GM21786 (cell line): Measurements from ENCODE around the gene NOL7.

ENCODE experiments used
- ATAC-seq: cut with Tn5 transposase; IDR thresholded peaks from one replicate; pipeline ENCODE4 v1.9.1; 2021; ENCODE audit not compliant: unreplicated experiment

The NOL7 gene

GRCh38 chr6:13593720-13594119, 21.4 kb upstream of the NOL7 start:
- no peak for ATAC-seq

- no peak for ATAC-seq
Observed at GRCh38 chr6:13597073-13597472, 18.1 kb upstream of the NOL7 start.

DNA sequence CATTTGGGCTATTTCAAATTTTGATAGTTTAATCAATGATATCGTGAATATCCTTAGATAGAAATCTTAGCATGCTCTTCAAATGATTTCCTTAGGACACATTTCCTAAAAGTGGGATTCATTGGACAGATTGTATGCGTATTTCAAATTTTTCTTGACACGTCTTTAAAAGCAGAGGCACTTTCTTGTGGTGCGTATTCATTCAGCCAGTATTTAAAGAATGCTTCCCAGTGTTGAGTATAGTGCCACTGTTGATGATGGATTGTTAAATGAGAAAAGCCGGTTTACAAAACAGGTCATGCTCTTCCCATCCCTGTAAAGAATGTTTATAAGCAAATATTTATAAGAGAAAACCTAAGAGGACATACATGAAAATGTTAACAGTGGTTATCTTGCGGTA, 15.1 kb upstream of the NOL7 start:
- ATAC-seq, result no peak

- no peak for ATAC-seq
Observed at GRCh38 chr6:13604135-13604534, 11.0 kb upstream of the NOL7 start.

GRCh38 chr6:13604546-13605416, 10.4 kb upstream of the NOL7 start:
- no peak for ATAC-seq

DNA sequence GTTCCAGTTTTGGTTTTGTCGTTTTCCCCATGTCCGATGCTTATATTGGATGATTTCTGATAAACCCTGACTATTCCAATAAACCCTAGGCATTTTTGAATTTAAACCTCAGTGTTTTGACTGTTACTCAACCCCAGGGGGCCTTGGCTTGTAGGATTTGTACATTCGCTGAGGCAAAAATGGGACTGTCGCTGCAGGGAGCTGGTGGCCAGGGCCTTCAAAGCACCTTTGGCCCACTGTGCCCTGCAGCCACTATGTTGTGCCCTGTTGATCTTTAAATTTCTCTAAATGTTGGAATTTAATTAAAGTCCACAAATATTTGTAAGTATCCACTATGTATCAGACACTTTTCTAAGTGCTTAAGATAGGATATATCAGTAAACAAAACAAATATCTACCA, 9.5 kb upstream of the NOL7 start:
- no peak for ATAC-seq

DNA sequence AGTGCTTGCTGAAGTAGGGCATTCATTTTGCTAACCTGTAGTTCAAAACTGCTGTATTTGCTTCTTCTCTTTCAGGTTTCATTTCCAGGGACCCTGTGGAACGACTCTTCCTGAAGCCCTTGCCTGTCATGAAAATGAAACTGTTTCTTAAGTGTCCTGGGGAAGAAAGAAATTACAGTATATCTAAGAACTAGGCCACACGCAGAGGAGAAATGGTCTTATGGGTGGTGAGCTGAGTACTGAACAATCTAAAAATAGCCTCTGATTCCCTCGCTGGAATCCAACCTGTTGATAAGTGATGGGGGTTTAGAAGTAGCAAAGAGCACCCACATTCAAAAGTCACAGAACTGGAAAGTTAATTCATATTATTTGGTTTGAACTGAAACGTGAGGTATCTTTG, 3.4 kb upstream of the NOL7 start:
- ATAC-seq, result no peak

DNA sequence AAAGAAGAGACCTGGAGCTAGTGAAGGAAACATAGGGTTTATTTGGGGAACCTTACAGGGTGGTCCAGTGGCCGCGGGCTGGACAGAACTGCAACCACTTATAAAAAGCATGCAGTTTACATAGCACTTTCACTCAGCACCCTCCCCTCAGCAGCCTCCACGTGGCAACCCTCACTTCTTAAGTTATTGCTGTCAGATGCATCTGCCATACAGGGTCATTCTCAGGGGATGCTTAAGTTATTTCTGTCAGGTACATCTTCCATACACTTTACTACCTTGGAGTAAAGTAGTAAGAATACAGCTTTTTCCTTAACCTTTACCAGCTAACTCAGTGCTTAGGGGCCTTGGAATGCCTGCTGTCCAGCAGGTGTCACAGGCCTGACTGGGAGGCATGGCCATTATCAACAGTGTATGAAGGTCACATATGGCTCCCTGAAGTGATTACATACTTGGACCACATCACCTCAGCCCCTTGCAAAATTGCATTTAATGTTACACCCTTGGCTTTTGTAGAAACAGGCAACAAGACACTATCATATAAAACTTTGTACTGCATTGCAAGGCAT, 2.0 kb upstream of the NOL7 start:
- no peak for ATAC-seq

GRCh38 chr6:13614126-13614925, 809 bp upstream of the NOL7 start:
- peak; percentile 10 for ATAC-seq

DNA sequence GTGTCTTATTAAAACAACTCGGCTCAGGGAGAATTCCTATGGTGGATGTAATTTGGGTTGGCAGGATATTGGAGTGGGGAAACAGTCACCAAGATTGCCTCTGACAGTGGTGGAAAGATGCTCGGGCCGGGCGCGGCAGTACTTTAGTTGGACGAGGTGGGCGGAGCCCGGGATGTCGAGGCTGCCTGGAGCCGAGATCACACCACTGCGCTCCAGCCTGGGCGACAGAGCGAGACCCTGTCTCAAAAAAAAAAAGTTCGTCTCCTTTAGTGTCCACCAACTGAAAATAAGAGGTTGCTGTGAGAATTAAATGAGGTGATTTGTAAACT, 621 bp downstream of the NOL7 start:
- ATAC-seq, result no peak

DNA sequence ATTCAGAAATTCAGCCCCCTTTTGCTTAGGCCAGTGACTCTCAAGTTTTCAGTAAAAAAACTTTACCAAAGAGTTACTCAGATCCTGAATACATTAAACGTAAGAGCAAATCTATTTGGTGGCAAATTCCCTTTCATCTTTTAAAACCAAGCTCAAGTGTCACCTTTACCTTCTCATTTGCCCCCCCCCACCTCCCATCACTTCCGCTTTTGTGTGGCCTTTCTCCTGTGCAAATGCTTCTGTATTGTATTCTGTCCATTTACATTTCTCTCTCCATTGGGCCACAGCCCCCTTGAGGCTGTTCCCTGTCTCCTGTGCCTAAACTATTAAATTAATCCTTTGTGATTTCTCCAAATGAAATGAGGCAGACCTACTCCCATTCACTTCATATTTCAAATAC, 1.9 kb downstream of the NOL7 start:
- no peak for ATAC-seq

- no peak for ATAC-seq
Observed at GRCh38 chr6:13624871-13625288, 9.7 kb downstream of the NOL7 start.

- no peak for ATAC-seq
Observed at GRCh38 chr6:13629459-13630116, 14.5 kb downstream of the NOL7 start.

GRCh38 chr6:13630499-13630898, 15.4 kb downstream of the NOL7 start:
- no peak for ATAC-seq

- no peak for ATAC-seq
Observed at GRCh38 chr6:13633343-13633742, 18.2 kb downstream of the NOL7 start.

DNA sequence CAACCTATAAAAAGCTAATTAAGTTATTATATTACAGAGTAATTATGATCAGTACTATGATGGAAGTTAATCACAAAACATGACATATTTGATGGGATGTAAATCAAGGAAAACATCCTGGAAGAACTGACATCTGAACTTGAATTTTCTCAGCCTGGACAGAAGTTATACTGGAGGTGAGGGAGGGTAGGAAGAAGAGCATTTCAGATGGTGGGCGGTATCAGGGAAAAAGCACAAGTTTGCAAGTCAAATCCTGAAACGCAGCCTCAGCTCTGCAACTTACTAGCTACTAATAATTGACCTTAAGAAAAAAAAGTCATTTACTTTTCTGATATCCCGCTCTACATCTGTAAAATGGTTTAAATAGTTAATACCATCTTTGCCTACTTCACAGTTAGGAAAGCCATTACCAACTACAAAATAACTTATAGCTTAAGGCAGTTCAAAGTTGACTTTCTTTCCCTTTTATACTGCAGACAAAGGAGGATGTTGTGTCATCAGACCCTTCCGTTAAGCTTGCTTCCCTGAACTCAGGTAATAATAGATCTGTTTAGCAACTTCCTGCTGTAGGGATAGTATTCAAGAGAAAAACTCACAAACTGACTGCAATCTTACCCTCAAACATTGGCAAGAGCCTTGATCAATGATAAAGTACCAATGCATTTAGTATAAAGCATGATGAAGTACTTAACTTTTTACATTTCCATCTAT, 21.0 kb downstream of the NOL7 start:
- ATAC-seq, result no peak

DNA sequence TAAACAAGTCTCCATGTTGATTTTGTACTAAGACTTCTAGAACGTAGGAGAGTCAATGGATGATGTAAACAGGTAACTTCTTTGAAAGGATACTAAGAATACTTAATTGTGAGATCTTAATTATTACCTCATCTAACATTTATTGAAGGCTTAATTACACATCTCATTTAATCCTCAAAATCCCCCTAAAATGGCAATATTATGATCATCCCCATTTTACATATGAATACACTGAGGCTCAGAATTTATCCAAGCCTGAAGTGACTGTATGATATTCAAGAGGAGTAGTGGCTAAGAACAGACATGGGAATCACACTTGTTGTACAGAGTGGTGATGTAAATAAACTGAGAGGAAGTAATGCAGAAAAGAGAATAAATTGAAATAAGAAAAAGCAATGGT, 22.9 kb downstream of the NOL7 start:
- no peak for ATAC-seq

DNA sequence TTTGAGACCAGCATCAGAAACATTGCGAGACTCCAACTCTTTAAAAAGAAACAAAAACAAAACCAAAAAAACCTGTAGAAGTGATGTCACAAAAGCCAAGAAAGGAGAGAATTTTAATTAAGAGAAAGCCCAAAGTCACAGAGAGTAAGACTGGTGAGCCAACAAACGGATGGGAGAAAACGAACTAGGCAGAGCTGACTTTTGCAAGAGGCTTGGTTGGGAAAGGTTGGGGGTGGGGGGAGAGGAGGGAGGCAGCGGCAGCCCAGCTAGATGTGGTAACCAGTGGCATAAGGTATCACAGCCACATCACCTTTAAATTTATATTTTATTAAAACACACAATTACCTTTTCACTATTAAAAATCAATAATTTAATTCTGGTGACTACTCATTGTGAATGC, 23.5 kb downstream of the NOL7 start:
- no peak for ATAC-seq

DNA sequence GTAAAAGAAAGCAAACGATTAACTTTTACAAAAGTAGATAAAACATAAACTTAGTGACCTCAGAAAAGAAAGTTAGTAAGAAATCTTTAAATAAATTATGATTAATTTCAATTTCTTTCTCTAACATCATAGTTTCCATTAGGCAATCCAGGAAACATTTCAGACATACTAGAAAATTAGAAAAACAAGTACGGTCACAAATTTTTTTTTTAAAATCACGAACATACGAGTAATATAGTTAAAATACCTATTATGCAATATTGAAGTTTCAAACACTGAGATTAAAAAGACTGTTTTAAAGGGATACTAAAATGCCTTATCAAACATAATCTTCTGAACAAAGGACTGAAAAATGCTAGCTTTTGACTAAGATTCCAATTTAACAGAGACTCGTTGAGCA, 26.2 kb downstream of the NOL7 start:
- ATAC-seq, result no peak

DNA sequence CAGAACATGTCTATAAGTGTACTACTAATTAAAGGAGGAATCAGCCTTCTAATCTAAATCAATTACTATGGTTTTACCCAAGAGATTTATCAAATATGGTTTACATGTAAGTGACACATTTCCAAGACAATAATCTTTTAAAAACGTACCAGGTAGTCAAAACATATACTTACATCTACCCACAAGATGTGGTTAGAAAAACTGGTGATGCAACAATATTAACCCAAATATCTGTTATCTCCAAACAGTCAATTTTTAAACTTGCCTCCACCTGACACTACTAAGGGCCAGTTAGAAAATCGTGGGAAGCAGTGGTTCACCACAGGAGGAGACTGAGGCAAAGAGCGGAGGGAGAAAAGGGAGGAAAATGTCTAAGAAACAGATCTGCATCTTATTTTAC, 28.0 kb downstream of the NOL7 start:
- ATAC-seq, result no peak

DNA sequence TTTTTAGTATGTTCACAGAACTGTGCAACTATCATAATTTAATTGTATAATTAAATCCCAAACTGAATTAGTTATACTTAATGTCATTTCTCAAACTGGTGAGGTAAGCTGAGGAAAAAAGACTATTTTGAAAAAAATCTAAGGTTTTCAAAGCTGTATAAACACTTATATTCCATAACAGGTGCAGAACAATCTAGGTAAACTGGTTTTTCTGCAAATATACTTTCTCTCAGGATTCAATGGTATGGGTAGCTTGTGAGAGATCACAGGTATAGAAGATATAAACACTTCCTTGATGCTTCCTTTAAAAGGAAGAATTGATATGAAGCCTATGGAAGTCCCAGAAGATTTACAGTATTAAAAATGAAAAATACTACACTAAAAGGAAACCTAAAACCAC, 33.7 kb downstream of the NOL7 start:
- no peak for ATAC-seq
